HepG2 (cell line): ENCODE data around the gene STK10. TPM values are rescaled to one million over a fixed set of nuclear protein-coding genes. Genes with fewer than 3 reads are reported as not detected.

ENCODE experiments used
- ATAC-seq: fragments of 200-7000 bp; cut with Tn5 transposase; 3 replicates; pipeline ENCODE4 v1.9.1; 2020; ENCODE audit warnings: mild to moderate bottlenecking, moderate library complexity
- BruUV-seq: library from RNA; stranded (reverse); fragments of 400-500 nt; replicated peaks from 2 replicates; lab custom pipeline; 2021; lab: Mats Ljungman, UMichigan
- CTCF ChIA-PET: fragments of 300-600 bp; formaldehyde crosslinking; extraction: SDS; loops from one replicate; lab custom pipeline; 2021; ENCODE audit warnings: low total read pairs, inconsistent platforms, low intra/inter-chr PET ratio; lab: Yijun Ruan, JAX
- POLR2A ChIA-PET: fragments of 350-600 bp; sonication (Branson Sonifier 250); formaldehyde crosslinking; loops from one replicate; lab custom pipeline; 2020; ENCODE audit warnings: antibody characterized with exemption, inconsistent platforms; lab: Yijun Ruan, JAX
- DNase-seq: peaks from one replicate; pipeline ENCODE4 v3.0.0-alpha.2; 2015; ENCODE audit warnings: low spot score
- FAIRE-seq: peaks from 3 replicates; lab custom pipeline; 2011; peaks lifted over from hg19 to GRCh38; lab: Jason Lieb, UNC
- H2AFZ ChIP-seq: one replicate; pipeline ENCODE4 v1.6.1; 2011; ENCODE audit warnings: low read length, inconsistent platforms
- H3K27ac ChIP-seq: fragments of 300-600 bp; 3 replicates; pipeline ENCODE4 v1.8.0; 2011; ENCODE audit warnings: mixed run types, mild to moderate bottlenecking, mixed read lengths, low read length, inconsistent platforms; ENCODE audit not compliant: insufficient read depth; ENCODE audit errors: extremely low read length
- H3K27me3 ChIP-seq, 2 experiments: fragments of 200-600 bp in 1 of 2; 2 replicates in 1 of 2; 3 replicates in 1 of 2; pipeline versions ENCODE4 v1.6.0 to v1.8.0; 2011; ENCODE audit warnings: low read length in 2 of 2, mild to moderate bottlenecking in 2 of 2, moderate library complexity in 2 of 2, inconsistent platforms in 1 of 2; ENCODE audit not compliant: insufficient read depth in 2 of 2, control insufficient read depth in 1 of 2
- H3K36me3 ChIP-seq, 2 experiments: fragments of 200-600 bp in 1 of 2; replicated peaks in 1 of 2; 2 replicates in 1 of 2; 3 replicates in 1 of 2; pipeline versions ENCODE4 v1.5.1 to v1.8.0; 2011; ENCODE audit warnings: low read length in 2 of 2, inconsistent platforms in 1 of 2; ENCODE audit not compliant: insufficient read depth in 2 of 2, control insufficient read depth in 1 of 2
- H3K4me1 ChIP-seq: 2 replicates; pipeline ENCODE4 v1.5.1; 2012; ENCODE audit warnings: low read length, inconsistent platforms; ENCODE audit not compliant: insufficient read depth
- H3K4me2 ChIP-seq: 2 replicates; pipeline ENCODE4 v1.6.0; 2011; ENCODE audit warnings: low read depth, low read length, inconsistent platforms
- H3K4me3 ChIP-seq, 3 experiments: fragments of 200-600 bp in 1 of 3; sonication (generic), shearing (Covaris generic) in 1 of 3; replicated peaks in 1 of 3; 2 replicates each; pipeline ENCODE4 v1.5.1; 2011 to 2016; ENCODE audit warnings: low read length in 3 of 3, inconsistent platforms in 2 of 3, low read depth in 2 of 3, mild to moderate bottlenecking in 2 of 3, control low read depth in 1 of 3, mixed read lengths in 1 of 3; ENCODE audit not compliant: insufficient read depth in 1 of 3
- H3K79me2 ChIP-seq: one replicate; pipeline ENCODE4 v1.6.1; 2011; ENCODE audit warnings: low read length, inconsistent platforms; ENCODE audit not compliant: insufficient read depth
- H3K9ac ChIP-seq: 2 replicates; pipeline ENCODE4 v1.6.0; 2011; ENCODE audit warnings: mild to moderate bottlenecking, low read depth, low read length, inconsistent platforms; ENCODE audit not compliant: insufficient read depth
- H3K9me3 ChIP-seq: 2 replicates; pipeline ENCODE4 v1.5.1; 2012; ENCODE audit warnings: mild to moderate bottlenecking, low read length
- H4K20me1 ChIP-seq: 2 replicates; pipeline ENCODE4 v1.6.0; 2011; ENCODE audit warnings: inconsistent platforms, mild to moderate bottlenecking, low read length, moderate library complexity; ENCODE audit not compliant: insufficient read depth
- DRAP1 ChIP-seq: IDR thresholded peaks from 2 replicates; pipeline ENCODE4 v1.6.1; 2016; ENCODE audit warnings: missing genetic modification reagents, missing compliant biosample characterization
- FOXO1 ChIP-seq: sonication (generic); formaldehyde crosslinking; IDR thresholded peaks from 2 replicates; pipeline ENCODE4 v1.4.0; 2020; ENCODE audit warnings: missing genetic modification reagents
- MAFK ChIP-seq, 2 experiments: IDR thresholded peaks in 1 of 2; conservative IDR thresholded peaks in 1 of 2; 2 replicates each; pipeline ENCODE4 v1.6.1; 2011; ENCODE audit warnings: improper control_type of control experiment in 2 of 2, low read length in 2 of 2
- NPAS2 ChIP-seq: sonication (generic); formaldehyde crosslinking; IDR thresholded peaks from 2 replicates; pipeline ENCODE4 v1.8.0; 2022; ENCODE audit warnings: mild to moderate bottlenecking, missing genetic modification reagents, borderline replicate concordance
- ZNF430 ChIP-seq: sonication (generic); formaldehyde crosslinking; IDR thresholded peaks from 2 replicates; pipeline ENCODE4 v1.9.0; 2021; ENCODE audit warnings: mild to moderate bottlenecking, missing genetic modification reagents
- ZNF674 ChIP-seq: sonication (generic); formaldehyde crosslinking; IDR thresholded peaks from 2 replicates; pipeline ENCODE4 v1.5.0; 2020; ENCODE audit warnings: low read depth, mild to moderate bottlenecking, missing genetic modification reagents
- WGBS: methylation state at CpG from one replicate; pipeline ENCODE4 v1.1.6; 2017; ENCODE audit warnings: low lambda C conversion rate; 5-methylcytosine and 5-hydroxymethylcytosine counted together
- in situ Hi-C: cut with HindIII; loops from 2 replicates; pipeline ENCODE4 v1.10.0; 2017; ENCODE audit warnings: low pct_unique_long_range_greater_than_20kb; ENCODE audit not compliant: extremely low pct_ligation_motif_present
- intact Hi-C: fragments of 100-400 bp; cut with micrococcal nuclease; formaldehyde crosslinking; loops from one replicate; pipeline ENCODE4 v1.10.0; 2022; ENCODE audit not compliant: unreplicated experiment
- polyA plus RNA-seq, 8 experiments: library from polyadenylated mRNA; depleted of rRNA in 3 of 8; stranded (reverse) in 7 of 8; unstranded in 1 of 8; fragments of >200 nt; fragmentation: Illumina TruSeq in 4 of 8; extraction: Trizol in 4 of 8; gene quantifications; 2 replicates each; pipeline versions ENCODE4 v1.2.1 to v1.2.3, GENCODE V29; 2011 to 2016; ENCODE audit warnings: low read depth in 4 of 8, missing spikeins in 1 of 8, mixed read lengths in 1 of 8; ENCODE audit not compliant: insufficient read depth in 1 of 8
- total RNA-seq, 5 experiments: library from RNA; depleted of rRNA; stranded (reverse); fragments of >200 nt; fragmentation: Illumina TruSeq; extraction: Trizol; gene quantifications; 2 replicates each; pipeline ENCODE4 v1.2.3, GENCODE V29; 2016; ENCODE audit warnings: low read depth in 1 of 5

STK10 gene
- total and polyA plus RNA-seq, 2 of the 13 experiments (the other 11 are each of a cell fraction or from before 2014, with no cell fraction given) = 7.0 to 7.2 TPM

- Histone ChIP-seq H3K4me3 (no peak overlapping the region), H2AFZ (no peak overlapping the region), H3K4me1 (peaks cover 28% of the 10 kb centered on the region), H3K4me2 (no peak overlapping the region), H3K27me3 (no peaks in the 10 kb centered on the region), H4K20me1 (no peaks in the 10 kb centered on the region), H3K36me3 (peaks cover 4 to 6% of the 10 kb centered on the region in 2 experiments; a peak in 2 of 5 replicates), H3K27ac (no peak overlapping the region), H3K9ac (no peak overlapping the region), H3K9me3 (no peaks in the 10 kb centered on the region), H3K79me2 (no peaks in the 10 kb centered on the region)
- WGBS = 97% methylated on average over 7 of the region's 14 CpGs
- intact Hi-C loops (no loop called here), in situ Hi-C loops (loop anchor here (10.0 kb wide), 1 partner anchor 179 kb away; the partner anchor contains the start of gene UBTD2)
- ATAC-seq = no peak
- POLR2A ChIA-PET = no interaction called here
- TF ChIP-seq FOXO1 (CRISPR knock-in tag) = no peak
- no peak for TF ChIP-seq MAFK (conservative IDR thresholded peaks at IDR 0.05 in 1 of 2, IDR thresholded peaks at IDR 0.05 in 1 of 2; ENCODE audit: low read length in 2 of 2)
- TF ChIP-seq ZNF430 (CRISPR knock-in tag) = no peak
- no peak for TF ChIP-seq ZNF674 (CRISPR knock-in tag)
- TF ChIP-seq NPAS2 (CRISPR knock-in tag) = no peak
- TF ChIP-seq DRAP1 (CRISPR knock-in tag) = no peak
- no TSS peak for BruUV-seq
- no peak for FAIRE-seq
- CTCF ChIA-PET = interaction anchor here (1.8 to 3.2 kb wide), 2 partner anchors 82 to 188 kb away, joined by 12 to 40 read pairs; partner anchors contain the start of gene STK10
- DNase-seq = no peak
Measured at GRCh38 chr5:172105811-172106210, 82.2 kb downstream of the STK10 start.
